ENCODE results near the gene HOMER1.
A peak's percentile ranks its signal among the peaks of the same experiment; 100 is the strongest.
"Not testable (repeated sequence)": the region's sequence is repeated elsewhere in the genome, so short reads cannot be mapped to it uniquely, and the experiment has no call there.

The HOMER1 gene

GRCh38 chr5:79407591-79407990 lies 106.3 kb downstream of the HOMER1 start:
- DNase-seq, result no peak

- no peak for DNase-seq
These were observed 112.7 kb downstream of the HOMER1 start for GRCh38 chr5:79401216-79401615.

GRCh38 chr5:79399046-79399445 lies 114.9 kb downstream of the HOMER1 start:
- no peak for DNase-seq

DNA sequence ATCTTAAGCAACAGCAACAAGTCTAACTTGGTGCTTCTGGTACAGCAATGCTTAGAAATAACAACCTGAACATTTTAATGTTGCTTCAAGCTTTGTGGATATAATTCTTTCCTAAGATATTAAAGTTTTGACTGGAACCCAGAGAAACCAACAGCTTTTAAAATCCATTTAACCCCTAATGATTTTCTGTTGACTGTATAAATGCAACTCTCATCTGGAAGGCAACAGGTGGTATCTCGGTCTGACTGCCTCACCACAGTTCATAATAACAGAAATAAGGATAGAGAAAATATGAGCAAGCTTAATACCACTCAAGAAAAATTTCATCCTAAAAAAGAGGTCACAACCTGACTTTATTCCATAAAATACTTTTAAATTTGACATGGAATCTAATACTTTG lies 116.9 kb downstream of the HOMER1 start:
- DNase-seq, result no peak

GRCh38 chr5:79396265-79396664 lies 117.7 kb downstream of the HOMER1 start:
- DNase-seq, result no peak

GRCh38 chr5:79395296-79395695 lies 118.6 kb downstream of the HOMER1 start:
- DNase-seq, result no peak

- DNase-seq, result no peak
These were observed 121.2 kb downstream of the HOMER1 start for GRCh38 chr5:79392776-79393175.

DNA sequence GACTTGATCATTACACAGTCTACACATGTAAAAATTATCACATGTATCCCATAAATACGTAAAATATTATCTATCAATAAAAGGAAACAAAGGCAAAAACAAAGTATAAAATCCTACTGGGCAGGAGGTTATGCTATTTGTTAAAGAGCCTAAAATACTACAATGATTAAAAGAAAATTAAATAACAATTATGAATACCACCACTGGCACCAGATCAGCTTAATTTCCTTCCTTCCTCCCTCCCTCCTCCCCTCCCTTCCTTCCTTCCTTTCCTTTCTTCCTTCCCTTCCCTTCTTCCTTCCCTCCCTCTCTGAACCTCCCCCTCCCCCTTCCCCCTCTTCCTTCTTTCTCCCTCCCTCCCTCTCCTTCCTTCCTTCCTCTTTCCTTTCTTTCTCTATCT lies 127.3 kb downstream of the HOMER1 start:
- no peak for DNase-seq

GRCh38 chr5:79385126-79385525 lies 128.8 kb downstream of the HOMER1 start:
- not testable (repeated sequence) for DNase-seq

GRCh38 chr5:79378510-79379186 lies 135.3 kb downstream of the HOMER1 start:
- no peak for DNase-seq

DNA sequence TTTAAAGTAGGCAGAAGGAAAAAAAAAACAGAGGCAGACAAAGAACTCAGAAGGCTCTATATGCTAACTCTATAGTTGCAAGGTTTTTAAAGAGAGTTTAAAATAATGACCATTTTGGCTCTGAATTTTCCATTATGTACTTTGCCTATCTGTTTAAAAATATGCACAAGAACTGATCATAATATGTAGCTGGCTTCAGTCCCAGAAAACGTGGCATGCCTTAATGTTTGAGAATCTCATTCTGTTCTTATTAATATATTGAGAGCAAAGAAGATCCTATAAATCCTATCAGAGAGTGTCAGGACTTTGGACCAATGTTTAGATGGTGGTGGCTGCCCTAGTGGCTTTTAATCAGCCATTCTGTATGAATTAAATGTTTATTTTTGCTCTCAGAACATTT lies 156.5 kb downstream of the HOMER1 start:
- no peak for DNase-seq

DNA sequence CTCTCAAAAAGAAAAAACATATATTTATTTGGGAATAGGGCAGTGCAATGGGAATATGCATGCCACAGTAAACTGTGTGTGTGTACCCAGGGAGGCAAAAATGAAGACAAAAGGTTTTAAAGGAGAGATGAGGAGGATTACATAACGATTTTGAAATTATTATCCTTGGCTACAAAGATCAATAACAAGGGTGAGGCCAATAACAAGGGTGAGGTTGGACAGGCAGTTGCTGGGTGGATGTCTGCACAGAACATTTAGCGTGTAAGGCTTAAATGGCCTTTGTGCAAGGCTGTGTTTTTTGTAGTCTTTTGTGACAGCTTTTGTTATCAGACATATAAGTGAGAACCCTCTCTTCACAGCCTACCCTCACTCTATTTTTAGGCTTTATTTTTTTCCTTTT lies 164.1 kb downstream of the HOMER1 start:
- DNase-seq, result no peak

DNA sequence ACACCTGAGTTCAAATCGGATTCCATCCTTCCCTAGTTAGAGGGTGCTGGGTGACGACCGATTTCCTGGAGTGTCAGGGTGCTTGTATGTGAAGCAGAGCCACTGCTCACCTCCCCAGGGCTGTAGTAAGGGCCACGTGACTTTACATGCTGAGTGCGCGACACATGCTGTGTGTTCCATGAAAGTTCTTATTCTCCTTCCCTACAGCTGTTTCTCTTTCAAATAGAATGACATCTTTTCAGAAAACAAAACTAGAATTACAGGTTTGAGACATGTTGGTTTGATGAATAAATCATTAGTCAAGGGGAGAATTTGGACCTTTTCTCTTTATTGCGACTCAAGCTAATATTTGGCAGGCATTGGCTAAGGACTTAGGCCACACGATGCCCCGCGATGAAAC lies 164.9 kb downstream of the HOMER1 start:
- no peak for DNase-seq

GRCh38 chr5:79346420-79346824 lies 167.5 kb downstream of the HOMER1 start:
- peak; percentile 40 for DNase-seq

DNA sequence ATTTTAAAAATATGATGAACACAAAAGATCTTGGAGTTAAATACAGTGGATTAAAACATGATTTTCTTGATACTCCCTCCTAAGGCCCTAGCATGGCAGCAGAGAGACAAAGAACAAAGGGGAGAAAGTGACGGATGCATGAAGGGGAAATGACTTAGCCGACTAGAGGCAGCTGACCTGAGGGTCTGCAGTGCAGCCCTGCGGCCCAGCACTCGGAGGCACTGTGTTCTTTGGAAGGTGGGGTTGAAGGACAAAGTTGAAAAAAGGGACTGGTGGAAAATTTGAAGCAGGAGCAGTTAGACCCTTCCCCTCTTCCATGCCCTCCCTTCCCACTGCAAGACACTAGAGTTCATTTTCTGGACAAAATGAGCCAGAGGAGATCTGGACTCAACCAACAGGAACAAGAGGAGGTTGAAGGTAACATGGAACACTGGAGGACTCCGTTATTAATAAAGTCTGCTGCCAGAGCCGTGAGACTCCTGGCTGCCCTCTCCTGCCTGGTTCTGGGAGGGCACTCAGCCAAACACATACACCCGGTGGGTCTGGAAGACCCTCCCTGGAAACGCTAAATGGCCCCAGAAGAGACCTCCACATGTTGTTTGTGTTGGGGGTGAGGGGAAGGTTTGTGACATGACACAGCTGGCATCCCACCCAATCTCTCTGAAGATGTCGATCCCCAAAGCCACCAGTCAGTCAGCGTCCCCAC lies 179.9 kb downstream of the HOMER1 start:
- no peak for DNase-seq

DNA sequence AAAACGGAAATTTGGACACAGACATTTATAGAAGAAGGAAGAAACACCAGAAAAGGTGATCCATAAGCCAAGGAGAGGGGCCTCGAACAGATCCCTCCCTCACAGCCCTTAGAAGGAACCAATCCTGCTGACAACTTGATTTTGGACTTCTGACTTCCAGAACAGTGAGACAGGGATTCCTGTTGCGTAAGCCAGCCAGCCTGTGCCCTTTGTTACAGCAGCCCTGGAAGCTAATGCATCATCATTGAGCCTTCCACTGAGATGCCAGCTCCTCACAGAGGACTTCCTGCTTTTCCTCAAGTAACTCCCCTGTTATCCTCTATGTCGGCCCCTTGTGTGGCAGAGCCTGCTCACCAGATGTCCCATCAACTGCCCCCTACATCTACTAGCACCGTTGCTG lies 183.9 kb downstream of the HOMER1 start:
- DNase-seq, result no peak

DNA sequence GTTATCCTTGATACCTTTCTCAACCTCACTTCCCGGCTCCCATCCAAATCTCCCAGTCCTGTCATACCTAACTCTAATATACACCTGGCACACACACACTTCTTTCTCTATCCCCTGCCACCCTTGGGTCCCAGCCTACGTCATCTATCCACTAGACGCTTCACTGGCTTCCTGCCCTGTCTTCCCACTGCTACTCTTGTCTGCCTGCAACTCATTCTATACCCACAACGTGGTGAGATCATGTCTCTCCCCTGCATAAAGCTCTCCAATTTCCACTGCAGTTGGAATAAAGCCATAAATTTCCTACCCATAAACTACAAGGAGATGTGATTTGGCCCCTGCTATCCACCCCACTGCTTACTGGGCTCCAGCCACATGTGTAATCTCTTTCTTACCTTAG lies 184.5 kb downstream of the HOMER1 start:
- DNase-seq, result no peak
